Measurements from ENCODE around the gene SORCS1.

Gene SORCS1

DNA sequence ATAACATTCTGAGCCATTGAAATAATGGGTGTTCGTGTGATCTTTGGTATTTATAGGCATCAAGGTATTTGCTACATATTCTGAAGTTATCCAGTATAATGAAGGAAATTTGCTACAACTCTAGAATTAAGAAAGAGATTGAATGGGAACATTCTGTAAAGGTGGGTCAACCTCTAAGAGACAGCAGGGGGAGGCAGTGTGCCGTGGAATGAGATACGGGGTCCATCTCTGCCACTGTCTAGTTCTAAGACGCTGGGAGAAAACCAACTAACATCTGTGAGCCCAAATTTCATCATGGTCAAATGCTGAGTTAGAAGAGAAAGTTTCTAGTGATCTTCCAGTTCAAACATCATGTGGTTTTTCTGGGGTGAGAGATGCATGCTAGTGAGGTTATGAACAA is 368.9 kb downstream of the SORCS1 start:
- peak; percentile 40 for DNase-seq

- no peak for DNase-seq
These were observed 370.9 kb downstream of the SORCS1 start for GRCh38 chr10:106793617-106794016.

DNA sequence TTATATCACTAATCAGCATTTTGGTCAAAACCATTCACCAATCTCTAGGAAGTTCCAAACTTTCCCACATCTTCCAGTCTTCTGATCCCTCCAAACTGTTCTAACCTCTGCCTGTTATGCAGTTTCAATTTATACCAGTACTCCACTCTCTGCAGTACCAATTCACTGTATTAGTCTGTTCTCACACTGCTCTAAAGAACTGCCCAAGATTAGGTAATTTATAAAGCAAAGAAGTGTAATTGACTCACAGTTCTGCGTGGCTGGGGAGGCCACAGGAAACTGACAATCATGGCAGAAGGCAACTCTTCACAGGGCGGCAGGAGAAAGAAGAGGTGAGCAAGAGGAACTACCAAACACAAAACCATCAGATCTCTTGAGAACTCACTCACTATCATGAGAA is 374.9 kb downstream of the SORCS1 start:
- no peak for DNase-seq

DNA sequence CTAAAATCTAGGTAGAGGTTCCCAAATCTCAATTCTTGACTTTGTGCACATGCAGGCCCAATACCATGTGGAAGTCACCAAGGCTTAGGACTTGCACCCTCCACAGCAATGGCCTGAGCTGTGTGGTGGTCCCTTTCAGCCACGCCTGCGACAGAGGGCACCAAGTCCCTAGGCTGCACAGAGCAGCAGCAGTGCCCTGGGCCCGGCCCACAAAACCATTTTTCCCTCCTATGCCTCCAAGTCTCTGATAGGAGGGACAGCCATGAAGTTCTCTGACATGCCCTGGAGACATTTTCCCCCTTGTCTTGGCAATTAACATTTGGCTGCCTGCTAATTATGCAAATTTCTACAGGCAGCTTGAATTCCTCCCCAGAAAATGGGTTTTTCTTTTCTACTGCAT is 375.5 kb downstream of the SORCS1 start:
- DNase-seq = no peak

GRCh38 chr10:106785528-106785927 is 379.0 kb downstream of the SORCS1 start:
- no peak for DNase-seq

DNA sequence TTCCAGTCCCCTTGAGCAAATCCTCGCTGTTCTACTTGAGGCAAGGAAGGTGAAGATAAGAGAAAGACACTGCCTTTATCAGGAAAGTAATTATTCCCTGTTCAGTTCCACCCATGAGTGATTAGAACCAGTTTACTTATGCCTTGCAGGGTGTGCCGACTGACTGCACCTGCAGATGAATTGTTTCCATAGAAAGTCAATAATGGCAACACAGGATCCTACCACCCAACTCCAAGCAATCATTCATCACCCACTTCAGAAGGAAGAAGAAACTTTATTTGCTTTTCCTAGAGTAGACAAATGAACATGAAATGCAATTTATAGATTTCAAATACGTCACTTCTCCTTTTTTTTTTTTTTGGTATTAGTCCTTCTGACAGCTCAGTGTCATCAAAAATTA is 383.9 kb downstream of the SORCS1 start:
- no peak for DNase-seq

GRCh38 chr10:106777841-106778240 is 386.7 kb downstream of the SORCS1 start:
- no peak for DNase-seq

DNA sequence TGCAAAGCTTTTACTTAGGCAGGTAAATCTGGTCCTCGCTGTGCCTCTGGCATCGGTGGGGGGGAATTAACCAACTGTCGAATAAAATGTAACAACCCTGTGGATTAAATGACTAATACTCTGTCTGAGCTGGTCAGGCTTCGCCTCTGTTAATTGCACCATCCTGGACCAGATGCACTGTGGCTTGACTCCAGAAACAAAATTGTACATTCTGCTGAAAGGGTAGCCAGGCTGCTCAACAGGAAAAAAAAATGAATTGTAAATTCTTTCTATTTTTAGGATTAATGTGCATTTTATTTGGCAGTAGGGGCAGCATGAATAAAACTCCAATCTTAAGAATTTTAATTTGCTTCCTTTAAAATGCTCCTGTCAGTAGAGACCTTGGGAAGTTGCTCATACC is 389.4 kb downstream of the SORCS1 start:
- DNase-seq = no peak

DNA sequence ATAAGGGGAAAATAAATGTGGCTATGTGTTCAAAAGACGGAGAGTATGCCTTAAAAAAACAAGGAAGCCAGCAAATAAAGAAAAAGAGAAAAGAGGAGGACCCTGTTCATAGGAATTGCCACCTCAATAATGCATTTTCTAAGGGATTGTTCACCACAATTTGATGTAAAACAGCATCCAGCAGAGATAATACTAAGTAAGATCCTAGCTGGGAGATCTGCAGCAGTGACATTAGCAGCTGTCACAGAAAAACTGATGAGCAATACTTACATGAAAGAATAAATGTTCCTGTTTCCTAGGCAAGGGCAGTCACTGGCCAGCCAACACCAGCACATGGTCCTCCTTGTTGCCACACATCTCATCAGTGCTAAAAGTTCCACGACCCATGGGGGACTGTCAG is 391.5 kb downstream of the SORCS1 start:
- DNase-seq = no peak

GRCh38 chr10:106771154-106771553 is 393.4 kb downstream of the SORCS1 start:
- no peak for DNase-seq

DNA sequence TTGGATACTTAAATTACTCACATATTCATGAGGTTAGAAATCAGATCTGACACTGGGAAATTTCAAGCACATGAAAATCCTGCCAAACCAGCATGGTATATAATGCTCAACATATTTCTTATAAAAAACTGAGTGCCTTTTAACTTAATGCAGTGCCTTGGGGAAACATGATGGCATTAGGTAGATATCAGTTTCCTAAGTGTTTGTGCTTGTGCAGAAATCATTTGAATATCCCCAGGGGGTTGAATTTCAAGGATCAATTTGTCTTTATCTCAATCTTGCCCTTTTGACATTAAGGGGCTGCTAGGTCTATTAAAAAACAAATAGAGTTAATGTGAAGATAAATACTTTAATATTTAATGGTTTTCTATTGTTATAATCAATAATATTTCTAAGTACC is 396.3 kb downstream of the SORCS1 start:
- DNase-seq = no peak

DNA sequence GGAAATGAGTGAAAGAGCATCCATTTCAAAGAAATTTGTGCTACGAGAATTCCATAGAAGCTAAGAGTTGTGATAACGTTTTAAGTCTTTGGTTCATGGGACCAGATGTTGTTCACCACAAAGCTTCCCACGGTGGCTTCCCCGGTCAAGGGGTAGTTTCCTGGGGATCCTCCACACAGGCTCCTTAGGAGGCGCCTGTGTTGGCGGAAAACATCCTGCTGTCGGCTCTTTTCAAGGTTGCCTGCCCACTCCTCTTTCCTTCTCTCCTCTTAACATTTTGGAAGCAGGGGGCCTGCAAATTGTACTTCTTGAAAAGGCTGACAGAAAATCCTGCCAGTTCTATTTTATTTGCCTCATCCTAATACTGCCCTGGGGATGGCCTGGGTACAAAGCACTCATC is 398.6 kb downstream of the SORCS1 start:
- no peak for DNase-seq

GRCh38 chr10:106765241-106765754 is 399.2 kb downstream of the SORCS1 start:
- DNase-seq = no peak

DNA sequence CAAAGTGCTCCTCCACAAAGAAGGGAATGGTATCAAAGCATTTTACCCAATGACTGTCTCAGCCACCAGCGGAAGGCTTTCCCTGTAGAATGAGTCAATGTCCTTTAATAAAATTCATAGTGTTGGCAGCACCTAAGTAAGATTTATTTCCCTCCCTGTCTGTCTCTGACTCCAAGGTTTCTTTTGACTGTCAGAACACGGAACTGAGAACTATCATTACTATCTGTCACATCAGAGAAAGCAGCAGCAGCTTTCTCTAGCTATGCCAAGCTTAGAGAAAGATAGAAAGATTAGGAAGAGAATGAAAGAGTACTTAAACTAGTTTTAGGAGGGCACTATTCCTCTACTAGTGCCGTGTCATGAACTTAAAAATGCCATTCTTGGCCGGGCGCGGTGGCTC is 400.1 kb downstream of the SORCS1 start:
- DNase-seq = no peak

DNA sequence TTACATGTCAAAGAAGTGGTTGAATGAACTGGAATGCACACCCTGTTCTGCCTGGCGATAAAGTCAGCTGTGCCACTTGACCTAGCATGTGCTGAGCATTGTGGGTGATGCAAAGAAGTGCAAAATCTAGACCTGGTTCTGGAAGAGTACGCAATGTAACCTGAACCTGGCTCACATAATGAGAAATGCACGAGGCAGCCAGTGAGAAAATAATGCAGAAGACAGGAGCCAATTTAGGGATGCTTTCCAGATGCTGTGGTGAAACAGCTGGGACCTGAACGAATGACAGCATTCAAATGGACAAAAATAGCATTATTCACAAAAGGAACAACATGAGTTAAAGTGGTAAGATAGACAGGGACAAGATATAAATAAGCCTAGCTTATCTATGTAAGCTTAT is 402.6 kb downstream of the SORCS1 start:
- DNase-seq = no peak

- DNase-seq = no peak
These were observed 407.0 kb downstream of the SORCS1 start for GRCh38 chr10:106757521-106757920.

- DNase-seq = no peak
These were observed 413.4 kb downstream of the SORCS1 start for GRCh38 chr10:106751091-106751490.

GRCh38 chr10:106746868-106747267 is 417.6 kb downstream of the SORCS1 start:
- no peak for DNase-seq

DNA sequence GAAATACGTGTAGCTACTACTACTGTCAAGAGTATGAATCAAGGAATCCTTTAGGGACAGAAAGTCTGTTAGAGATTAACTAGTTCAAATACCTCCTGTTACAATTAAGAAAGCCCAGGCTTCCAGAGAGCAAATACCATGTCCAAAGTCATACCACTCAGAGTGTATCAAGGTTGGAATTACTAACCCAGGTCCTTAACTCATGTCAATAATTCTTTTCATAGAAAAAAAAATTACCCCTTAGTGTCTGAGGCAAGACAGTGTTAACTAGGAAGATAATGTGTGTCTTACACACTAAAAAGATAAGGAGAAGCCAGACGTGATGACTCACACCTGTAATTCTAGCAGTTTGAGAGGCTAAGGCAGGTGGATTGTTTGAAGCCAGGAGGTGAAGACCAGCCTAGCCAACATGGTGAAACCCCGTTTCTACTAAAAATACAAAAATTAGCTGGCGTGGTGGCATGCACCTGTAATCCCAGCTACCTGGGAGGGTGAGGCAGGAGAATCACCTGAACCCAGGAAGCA is 423.4 kb downstream of the SORCS1 start:
- no peak for DNase-seq

- no peak for DNase-seq
These were observed 424.4 kb downstream of the SORCS1 start for GRCh38 chr10:106740071-106740470.

GRCh38 chr10:106734220-106734619 is 430.3 kb downstream of the SORCS1 start:
- DNase-seq = no peak

DNA sequence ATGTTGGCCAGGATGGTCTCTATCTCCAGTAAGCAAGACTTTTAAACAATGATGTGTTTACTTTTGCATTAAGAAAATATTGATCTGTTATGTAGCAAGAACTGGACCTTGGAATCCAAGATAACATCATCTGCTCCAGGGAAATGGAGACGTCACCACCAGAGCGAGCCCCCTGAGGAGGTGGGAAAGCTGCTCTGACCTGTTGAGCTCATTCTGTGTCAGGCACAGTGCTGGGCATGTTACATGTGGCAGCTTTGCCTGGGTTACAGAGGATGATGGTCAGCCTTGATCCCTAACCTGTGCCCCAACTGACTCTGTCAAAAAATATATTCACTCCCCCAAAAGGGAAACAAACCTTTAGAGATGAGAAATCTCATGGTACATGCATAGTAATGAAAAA is 436.3 kb downstream of the SORCS1 start:
- no peak for DNase-seq

- no peak for DNase-seq
These were observed 437.3 kb downstream of the SORCS1 start for GRCh38 chr10:106727170-106727569.

GRCh38 chr10:106722524-106722923 is 442.0 kb downstream of the SORCS1 start:
- DNase-seq = no peak

DNA sequence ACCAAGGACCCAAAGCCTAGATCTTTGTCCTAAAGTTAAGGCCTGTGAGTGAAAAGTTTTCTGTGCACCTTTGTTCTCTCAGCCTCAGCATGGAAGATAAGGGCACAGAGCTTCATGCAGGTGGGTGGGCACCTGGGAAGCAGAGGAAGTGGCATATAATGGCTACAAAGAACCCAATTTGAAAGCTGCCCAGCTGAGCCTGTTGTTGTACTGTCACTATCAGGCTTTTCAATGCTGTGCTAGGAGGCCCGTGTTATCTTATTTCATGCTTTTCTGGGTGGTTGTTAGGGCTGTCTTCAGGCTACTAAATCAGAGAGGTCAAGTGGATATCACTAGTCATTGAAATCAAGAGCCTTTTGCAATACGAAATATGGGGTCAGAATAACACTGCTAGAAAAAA is 443.8 kb downstream of the SORCS1 start:
- DNase-seq = no peak

DNA sequence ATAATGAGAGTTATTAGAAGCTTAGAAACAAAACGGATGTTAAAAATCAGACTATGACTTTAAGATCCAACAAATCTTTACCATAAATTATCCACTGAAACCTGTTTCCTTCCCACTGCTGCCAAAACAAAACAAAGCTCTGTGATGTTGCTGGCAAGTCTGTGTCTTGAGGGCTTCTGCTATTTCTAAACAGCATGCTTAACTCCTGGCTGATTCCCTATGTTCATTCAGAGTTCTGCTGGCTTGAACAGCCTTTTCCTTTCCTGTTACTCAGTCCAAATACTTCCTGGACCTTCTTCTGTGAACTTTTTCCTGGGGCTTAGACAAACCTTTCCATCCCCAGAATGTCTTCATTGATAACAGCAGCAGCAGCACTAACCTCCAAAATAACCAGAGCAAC is 448.1 kb downstream of the SORCS1 start:
- DNase-seq = no peak
